ENCODE results near the gene RMDN3.

The RMDN3 gene

GRCh38 chr15:40768521-40769273 lies 13.6 kb upstream of the RMDN3 start:
- no peak for TF ChIP-seq CTCF (IDR thresholded peaks at IDR 0.05; ENCODE audit: low read length, missing control alignments)
- H3K4me3 ChIP-seq (replicated peaks; ENCODE audit: low read depth, low read length): no peak overlapping the region
- DNase-seq (ENCODE audit: low read depth): no peak

GRCh38 chr15:40767838-40768500 lies 12.9 kb upstream of the RMDN3 start:
- no peak for TF ChIP-seq CTCF (IDR thresholded peaks at IDR 0.05; ENCODE audit: low read length, missing control alignments)
- no peak for DNase-seq (ENCODE audit: low read depth)
- no peak overlapping the region for H3K4me3 ChIP-seq (replicated peaks; ENCODE audit: low read depth, low read length)

- no peak overlapping the region for H3K4me3 ChIP-seq (replicated peaks; ENCODE audit: low read depth, low read length)
- DNase-seq (ENCODE audit: low read depth): peak; percentile 39
- no peak for TF ChIP-seq CTCF (IDR thresholded peaks at IDR 0.05; ENCODE audit: low read length, missing control alignments)
These were observed 12.1 kb upstream of the RMDN3 start for GRCh38 chr15:40766906-40767837.

GRCh38 chr15:40766194-40766815 lies 11.3 kb upstream of the RMDN3 start:
- no peak for TF ChIP-seq CTCF (IDR thresholded peaks at IDR 0.05; ENCODE audit: low read length, missing control alignments)
- DNase-seq (ENCODE audit: low read depth): no peak
- no peak overlapping the region for H3K4me3 ChIP-seq (replicated peaks; ENCODE audit: low read depth, low read length)

GRCh38 chr15:40764629-40765103 lies 9.6 kb upstream of the RMDN3 start:
- no peak for DNase-seq (ENCODE audit: low read depth)
- no peak for TF ChIP-seq CTCF (IDR thresholded peaks at IDR 0.05; ENCODE audit: low read length, missing control alignments)
- peak overlapping the region; percentile 55 for H3K4me3 ChIP-seq (replicated peaks; ENCODE audit: low read depth, low read length)

Data from fibroblast of pulmonary artery (primary cell).